Measurements from ENCODE around the gene CTIF. TPM values are rescaled to one million over a fixed set of nuclear protein-coding genes. Genes with fewer than 3 reads are reported as not detected.
"Not testable (repeated sequence)": the region's sequence is repeated elsewhere in the genome, so short reads cannot be mapped to it uniquely, and the experiment has no call there.

The CTIF gene
- total RNA-seq, 1 experiment from 2014 or later, result 3.7 TPM

- no peak for DNase-seq (ENCODE audit: low read depth, low spot score)
- in situ Hi-C loops (cut with HindIII; ENCODE audit: low pct_unique_long_range_greater_than_20kb, low sequenced_read_pairs), result no loop called here
Measured at GRCh38 chr18:48859311-48860268, 320.8 kb downstream of the CTIF start.

- in situ Hi-C loops (cut with HindIII; ENCODE audit: low pct_unique_long_range_greater_than_20kb, low sequenced_read_pairs), result no loop called here
- no peak for DNase-seq (ENCODE audit: low read depth, low spot score)
Measured at GRCh38 chr18:48860269-48861180, 321.7 kb downstream of the CTIF start.

- in situ Hi-C loops (cut with HindIII; ENCODE audit: low pct_unique_long_range_greater_than_20kb, low sequenced_read_pairs), result no loop called here
- no peak for DNase-seq (ENCODE audit: low read depth, low spot score)
Measured at GRCh38 chr18:48861181-48861708, 322.4 kb downstream of the CTIF start.

- in situ Hi-C loops (cut with HindIII; ENCODE audit: low pct_unique_long_range_greater_than_20kb, low sequenced_read_pairs), result no loop called here
- DNase-seq (ENCODE audit: low read depth, low spot score), result no peak
Measured at GRCh38 chr18:48862132-48862531, 323.3 kb downstream of the CTIF start.

- in situ Hi-C loops (cut with HindIII; ENCODE audit: low pct_unique_long_range_greater_than_20kb, low sequenced_read_pairs), result no loop called here
- no peak for DNase-seq (ENCODE audit: low read depth, low spot score)
Measured at GRCh38 chr18:48862678-48863270, 323.9 kb downstream of the CTIF start.

GRCh38 chr18:48863432-48864065, 324.7 kb downstream of the CTIF start:
- DNase-seq (ENCODE audit: low read depth, low spot score), result no peak
- in situ Hi-C loops (cut with HindIII; ENCODE audit: low pct_unique_long_range_greater_than_20kb, low sequenced_read_pairs), result no loop called here

GRCh38 chr18:48864876-48865275, 326.0 kb downstream of the CTIF start:
- in situ Hi-C loops (cut with HindIII; ENCODE audit: low pct_unique_long_range_greater_than_20kb, low sequenced_read_pairs), result no loop called here
- no peak for DNase-seq (ENCODE audit: low read depth, low spot score)

GRCh38 chr18:48866028-48866733, 327.4 kb downstream of the CTIF start:
- DNase-seq (ENCODE audit: low read depth, low spot score), result no peak
- in situ Hi-C loops (cut with HindIII; ENCODE audit: low pct_unique_long_range_greater_than_20kb, low sequenced_read_pairs), result no loop called here

GRCh38 chr18:48866856-48867255, 328.0 kb downstream of the CTIF start:
- in situ Hi-C loops (cut with HindIII; ENCODE audit: low pct_unique_long_range_greater_than_20kb, low sequenced_read_pairs), result no loop called here
- DNase-seq (ENCODE audit: low read depth, low spot score), result no peak

GRCh38 chr18:48867978-48868377, 329.1 kb downstream of the CTIF start:
- in situ Hi-C loops (cut with HindIII; ENCODE audit: low pct_unique_long_range_greater_than_20kb, low sequenced_read_pairs), result no loop called here
- no peak for DNase-seq (ENCODE audit: low read depth, low spot score)

- no peak for DNase-seq (ENCODE audit: low read depth, low spot score)
- in situ Hi-C loops (cut with HindIII; ENCODE audit: low pct_unique_long_range_greater_than_20kb, low sequenced_read_pairs), result no loop called here
Measured at GRCh38 chr18:48868468-48869466, 329.9 kb downstream of the CTIF start.

- DNase-seq (ENCODE audit: low read depth, low spot score), result no peak
- in situ Hi-C loops (cut with HindIII; ENCODE audit: low pct_unique_long_range_greater_than_20kb, low sequenced_read_pairs), result no loop called here
Measured at GRCh38 chr18:48869591-48869990, 330.8 kb downstream of the CTIF start.

GRCh38 chr18:48870926-48871325, 332.1 kb downstream of the CTIF start:
- in situ Hi-C loops (cut with HindIII; ENCODE audit: low pct_unique_long_range_greater_than_20kb, low sequenced_read_pairs); DNase-seq (ENCODE audit: low read depth, low spot score): not testable (repeated sequence)

- in situ Hi-C loops (cut with HindIII; ENCODE audit: low pct_unique_long_range_greater_than_20kb, low sequenced_read_pairs), result no loop called here
- DNase-seq (ENCODE audit: low read depth, low spot score), result no peak
Measured at GRCh38 chr18:48871391-48872166, 332.7 kb downstream of the CTIF start.
